Measurements from ENCODE around the gene ETDB.
"Not testable (repeated sequence)": the region's sequence is repeated elsewhere in the genome, so short reads cannot be mapped to it uniquely, and the experiment has no call there.

ETDB gene

GRCh38 chrX:135120056-135120576 is at the start of gene ETDB:
Gene ETDB, minus strand, starts transcription at chrX:135120526. Its CDS starts 1,265 bp downstream, at chrX:135119261.
- not testable (repeated sequence) for DNase-seq

GRCh38 chrX:135169534-135169933 is 49.2 kb upstream of the ETDB start:
- DNase-seq: not testable (repeated sequence)

GRCh38 chrX:135168486-135168885 is 48.2 kb upstream of the ETDB start:
- no peak for DNase-seq

GRCh38 chrX:135154688-135155087 is 34.4 kb upstream of the ETDB start:
- DNase-seq: not testable (repeated sequence)

GRCh38 chrX:135126145-135126544 is 5.8 kb upstream of the ETDB start:
- not testable (repeated sequence) for DNase-seq

- not testable (repeated sequence) for DNase-seq
These were observed 4.3 kb downstream of the ETDB start for GRCh38 chrX:135116064-135116463.

GRCh38 chrX:135114392-135114791 is 5.9 kb downstream of the ETDB start:
- no peak for DNase-seq

GRCh38 chrX:135112743-135113142 is 7.6 kb downstream of the ETDB start:
- no peak for DNase-seq

- peak; percentile 17 for DNase-seq
These were observed 8.1 kb downstream of the ETDB start for GRCh38 chrX:135112096-135112729.

GRCh38 chrX:135109554-135109953 is 10.8 kb downstream of the ETDB start:
- DNase-seq: no peak

GRCh38 chrX:135099493-135099783 is 20.9 kb downstream of the ETDB start:
- no peak for DNase-seq

GRCh38 chrX:135097196-135097744 is 23.1 kb downstream of the ETDB start:
- not testable (repeated sequence) for DNase-seq

GRCh38 chrX:135095715-135096114 is 24.6 kb downstream of the ETDB start:
- DNase-seq: no peak

GRCh38 chrX:135094726-135095125 is 25.6 kb downstream of the ETDB start:
- no peak for DNase-seq

GRCh38 chrX:135089126-135089525 is 31.2 kb downstream of the ETDB start:
- no peak for DNase-seq

GRCh38 chrX:135087867-135088266 is 32.5 kb downstream of the ETDB start:
- no peak for DNase-seq

GRCh38 chrX:135086197-135086854 is 34.0 kb downstream of the ETDB start:
- peak; percentile 48 for DNase-seq

GRCh38 chrX:135081693-135082404 is 38.5 kb downstream of the ETDB start:
- DNase-seq: no peak

All from NCI-H1105 treated with DMSO at 0.1 percent for 48 hours (cell line).